ENCODE measurements around the gene PCDH15.

The PCDH15 gene

DNA sequence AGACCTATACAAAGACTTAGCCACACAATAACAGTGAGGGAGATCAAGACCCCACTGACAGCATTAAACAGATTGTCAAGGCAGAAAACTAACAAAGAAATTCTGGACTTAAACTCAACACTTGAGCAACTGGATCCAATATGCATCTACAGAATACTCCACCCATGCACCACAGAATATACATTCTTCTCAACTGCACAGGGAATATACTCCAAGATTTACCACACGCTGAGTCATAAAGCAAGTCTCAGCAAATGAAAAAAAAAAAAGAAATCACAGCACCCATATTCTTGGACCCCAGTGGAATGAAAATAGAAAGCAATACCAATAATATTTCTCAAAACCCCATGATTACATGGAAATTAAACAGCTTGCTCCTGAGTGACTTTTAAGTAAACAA lies 680.2 kb downstream of the PCDH15 start:
- no peak for DNase-seq

DNA sequence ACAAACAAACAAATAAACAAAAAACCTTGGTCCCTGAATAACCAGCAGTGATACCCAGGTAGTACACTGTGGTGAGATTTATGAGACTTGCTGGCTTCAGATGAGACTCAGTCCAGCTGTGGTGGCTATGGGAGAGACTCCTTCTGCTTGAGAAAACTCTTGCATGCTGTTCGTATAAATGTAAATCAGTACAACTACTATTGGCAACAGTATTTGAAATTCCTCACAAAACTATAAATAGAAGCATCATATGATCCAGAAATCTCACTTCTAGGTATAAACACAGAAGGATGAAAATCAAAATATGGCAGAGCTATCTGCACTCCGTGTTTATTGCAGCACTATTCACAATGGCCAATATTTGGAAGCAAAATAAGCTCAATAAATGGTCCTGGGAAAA lies 692.1 kb downstream of the PCDH15 start:
- DNase-seq = no peak

DNA sequence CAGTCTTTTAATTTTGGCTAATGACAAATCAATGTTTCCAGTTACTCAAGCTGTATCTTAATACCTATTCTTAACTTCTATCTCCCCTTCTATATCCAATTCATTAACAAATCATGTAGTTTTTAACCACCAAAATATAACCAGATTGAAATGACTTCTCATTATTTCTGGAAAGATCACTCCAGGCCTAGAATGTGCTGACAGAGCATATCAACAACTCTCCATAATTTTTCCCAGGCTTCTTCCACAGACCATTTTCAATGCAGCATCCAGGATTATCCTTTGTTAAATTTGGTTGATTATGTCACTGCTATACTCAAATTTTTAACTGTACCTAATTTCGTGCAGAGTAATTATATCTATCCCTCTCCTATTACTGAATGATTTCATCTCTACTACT lies 704.1 kb downstream of the PCDH15 start:
- DNase-seq = no peak

DNA sequence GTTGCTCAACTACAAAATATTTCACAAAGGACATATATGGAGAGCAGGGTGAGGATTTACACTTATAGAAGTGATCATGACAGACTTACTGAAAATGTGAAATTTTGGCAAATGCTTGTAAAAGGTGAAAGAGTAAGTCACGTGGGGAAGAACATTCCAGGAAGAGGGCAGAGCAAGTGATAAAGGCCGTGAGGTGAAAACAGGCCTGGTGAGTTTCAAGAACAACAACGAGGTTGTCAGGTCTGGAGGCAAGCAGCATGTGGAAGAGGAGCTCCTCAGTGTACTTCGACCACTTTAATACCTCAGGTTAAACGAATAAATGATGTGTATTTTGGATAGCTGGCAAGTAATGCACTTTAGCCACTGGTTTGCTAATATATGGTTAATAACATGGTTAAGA lies 706.7 kb downstream of the PCDH15 start:
- no peak for DNase-seq

DNA sequence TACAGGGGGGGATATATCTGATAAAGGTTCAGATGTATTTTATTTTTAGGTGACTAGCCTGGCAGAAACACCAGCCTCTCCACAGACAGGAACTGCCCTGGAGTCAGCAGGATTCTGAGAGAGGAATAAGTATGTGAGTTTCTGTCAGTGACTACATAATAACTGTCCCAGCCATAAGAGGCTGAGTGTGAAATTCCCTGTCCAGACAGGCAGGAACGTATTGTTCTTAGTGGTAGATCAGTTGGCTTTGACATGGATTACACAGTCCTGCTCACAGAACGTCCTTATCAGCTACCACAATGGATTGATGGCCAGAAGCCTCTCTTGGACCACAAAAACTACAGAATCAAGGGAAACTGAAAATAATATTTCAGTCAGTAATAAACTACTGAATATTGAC lies 709.8 kb downstream of the PCDH15 start:
- no peak for DNase-seq

DNA sequence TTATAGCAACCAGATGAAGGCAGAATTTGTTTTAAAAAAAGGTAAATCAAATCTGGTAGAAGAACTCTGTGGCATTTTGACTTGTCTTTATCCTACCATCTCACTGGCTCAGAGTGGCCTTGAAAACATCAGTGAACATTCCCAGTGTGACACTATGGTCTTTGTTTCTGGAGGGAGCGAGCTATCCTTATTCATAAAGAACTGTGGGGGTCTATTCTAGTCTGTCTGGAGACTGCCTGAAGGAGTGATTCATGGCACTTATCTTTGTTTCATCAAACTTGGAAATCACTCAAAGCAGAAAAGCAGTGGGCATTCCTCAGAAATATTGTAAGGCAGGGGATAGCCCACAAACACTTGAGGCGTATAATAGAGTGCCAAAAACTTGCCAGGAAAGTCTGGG lies 719.1 kb downstream of the PCDH15 start:
- DNase-seq = no peak

DNA sequence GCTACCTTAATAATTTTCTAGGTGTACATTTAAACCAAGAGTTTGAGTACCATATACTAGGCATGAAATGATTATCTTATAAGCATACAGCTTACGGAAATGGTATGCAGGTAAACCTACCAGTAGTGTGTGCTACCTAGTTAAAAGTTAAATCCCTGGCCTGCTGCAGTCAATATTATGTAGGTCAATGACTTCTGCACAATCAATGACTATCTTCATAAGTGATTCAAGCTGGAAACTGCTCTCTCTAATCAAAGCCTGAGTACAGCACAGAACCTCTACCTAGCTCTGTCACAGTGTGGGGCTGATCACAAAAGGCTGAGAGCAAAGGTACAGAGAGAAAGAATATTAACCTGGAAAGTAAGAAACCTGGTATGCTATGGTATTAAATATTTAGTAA lies 733.7 kb downstream of the PCDH15 start:
- DNase-seq = no peak

DNA sequence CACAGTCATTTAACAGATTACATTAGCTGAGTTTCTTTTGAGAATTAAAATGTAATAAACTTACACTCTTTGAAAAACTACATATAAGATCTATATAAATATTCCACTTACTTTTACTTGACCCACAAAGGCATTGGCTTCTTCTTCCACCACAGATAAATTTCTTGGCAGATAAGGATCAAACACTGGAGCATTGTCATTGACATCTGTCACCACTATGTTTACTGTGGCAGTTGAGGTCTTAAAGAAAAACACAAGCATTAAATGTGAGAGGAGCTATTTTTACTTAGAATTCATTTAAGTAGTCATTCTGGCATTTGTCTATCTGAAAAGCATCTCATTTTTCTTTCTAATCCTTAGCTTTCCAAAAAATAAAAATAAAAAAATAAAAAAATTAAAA lies 734.4 kb downstream of the PCDH15 start:
- DNase-seq = no peak

DNA sequence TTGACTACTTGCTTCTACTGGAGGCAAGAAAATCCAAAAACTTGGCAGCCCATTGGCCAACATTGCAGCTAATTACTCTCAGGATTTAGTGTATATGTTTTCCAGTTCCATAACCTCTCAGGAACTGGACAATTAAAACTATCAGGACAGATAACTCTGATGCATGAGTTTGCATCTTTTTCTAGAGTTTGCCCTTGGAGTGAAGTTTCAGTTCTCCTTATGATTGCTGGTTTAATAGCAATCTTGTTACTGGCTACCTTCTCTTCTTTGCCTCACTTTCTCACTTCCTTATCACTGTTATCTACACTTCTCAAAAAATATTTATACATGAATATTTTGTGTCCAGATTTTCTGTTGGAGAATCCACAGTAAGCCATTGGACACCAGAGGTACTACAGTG lies 735.9 kb downstream of the PCDH15 start:
- DNase-seq = no peak

DNA sequence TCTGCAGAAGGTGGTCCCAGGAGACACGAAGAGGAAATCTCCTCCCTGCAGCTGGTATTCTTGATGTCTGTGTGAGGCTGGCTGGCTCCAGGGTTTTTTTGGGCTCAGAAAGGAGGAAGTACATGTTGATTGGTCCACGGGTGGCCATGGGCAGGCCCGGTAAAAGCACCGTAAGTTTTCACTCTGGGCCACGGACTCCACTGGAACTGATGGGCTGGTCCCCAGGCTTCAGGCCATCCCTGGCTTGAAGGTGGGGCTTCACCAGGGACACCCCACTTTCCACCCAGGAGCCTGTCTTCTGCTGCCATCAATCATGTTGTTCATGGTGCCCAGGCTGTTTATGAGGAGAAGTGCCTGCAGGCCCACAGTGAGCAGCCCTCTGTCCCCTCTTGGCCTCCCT lies 736.8 kb downstream of the PCDH15 start:
- DNase-seq = no peak

DNA sequence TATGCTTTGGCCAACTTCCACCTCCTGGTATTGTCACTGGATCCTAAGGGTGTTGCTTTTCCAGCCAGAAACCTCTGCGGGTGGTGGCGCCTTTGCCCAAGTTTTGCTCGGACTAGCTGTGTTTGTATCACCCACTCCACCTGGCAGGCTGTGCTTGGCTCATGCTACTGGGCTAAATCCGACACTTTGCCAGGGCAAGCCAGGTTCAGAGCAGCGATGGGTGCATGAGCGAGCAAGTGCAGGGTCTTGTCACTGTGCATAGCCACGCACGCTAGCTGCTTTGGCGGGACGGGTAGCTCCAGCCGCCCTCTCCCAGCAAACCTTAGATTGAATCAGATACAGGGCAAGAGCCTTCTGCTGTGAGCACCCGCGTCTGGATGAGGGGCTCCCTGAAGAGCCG lies 737.5 kb downstream of the PCDH15 start:
- no peak for DNase-seq

DNA sequence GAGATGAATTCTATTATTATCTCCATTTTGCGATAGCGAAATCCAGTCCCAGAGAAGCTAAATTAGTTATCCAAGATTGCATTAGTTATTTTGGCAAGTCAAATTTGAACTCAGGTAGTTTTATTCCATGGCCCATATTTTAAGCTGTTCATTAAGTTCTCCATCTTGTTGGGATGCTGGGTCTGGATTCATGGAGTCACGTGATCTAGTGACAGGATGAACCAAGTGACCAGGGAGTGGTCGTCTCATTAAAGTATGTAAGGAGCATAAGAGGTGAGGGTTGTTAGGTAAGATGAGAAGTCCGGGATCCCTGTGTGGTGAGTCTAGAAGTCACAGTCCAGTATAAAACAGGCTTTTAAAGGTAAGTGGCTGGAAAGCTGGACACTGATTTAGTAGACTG lies 740.5 kb downstream of the PCDH15 start:
- DNase-seq = no peak

DNA sequence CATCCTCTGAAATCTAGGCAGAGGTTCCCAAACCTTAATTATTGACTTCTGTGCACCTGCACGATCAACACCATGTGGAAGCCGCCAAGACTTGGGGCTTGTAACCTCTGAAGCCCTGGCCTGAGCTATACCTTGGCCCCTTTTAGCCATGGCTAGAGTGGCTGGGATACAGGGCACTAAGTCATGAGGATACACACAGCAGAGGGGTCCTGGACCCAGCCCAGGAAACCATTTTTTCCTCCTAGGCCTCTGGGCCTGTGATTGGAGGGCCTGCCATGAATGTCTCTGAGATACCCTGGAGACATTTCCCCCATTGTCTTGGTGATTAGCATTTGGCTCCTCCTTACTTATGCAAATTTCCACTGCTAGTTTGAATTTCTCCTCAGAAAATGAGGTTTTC lies 743.7 kb downstream of the PCDH15 start:
- no peak for DNase-seq

DNA sequence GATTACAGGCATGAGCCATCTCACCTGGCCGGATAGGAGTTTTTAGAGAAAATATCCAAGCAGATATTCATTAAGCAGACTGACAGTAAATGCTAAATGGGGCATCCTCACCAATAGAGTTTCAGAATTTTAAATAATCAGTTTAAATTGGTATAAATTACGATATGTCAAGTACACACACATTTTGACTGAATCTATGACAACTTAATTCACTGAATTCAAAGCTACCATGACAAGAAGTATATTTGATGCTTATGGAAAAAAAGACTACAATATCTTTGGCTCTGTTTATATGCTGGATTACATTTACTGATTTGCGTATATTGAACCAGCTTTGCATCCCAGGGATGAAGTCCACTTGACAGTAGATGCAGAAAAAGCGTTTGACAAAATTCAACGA lies 774.7 kb downstream of the PCDH15 start:
- DNase-seq = no peak

DNA sequence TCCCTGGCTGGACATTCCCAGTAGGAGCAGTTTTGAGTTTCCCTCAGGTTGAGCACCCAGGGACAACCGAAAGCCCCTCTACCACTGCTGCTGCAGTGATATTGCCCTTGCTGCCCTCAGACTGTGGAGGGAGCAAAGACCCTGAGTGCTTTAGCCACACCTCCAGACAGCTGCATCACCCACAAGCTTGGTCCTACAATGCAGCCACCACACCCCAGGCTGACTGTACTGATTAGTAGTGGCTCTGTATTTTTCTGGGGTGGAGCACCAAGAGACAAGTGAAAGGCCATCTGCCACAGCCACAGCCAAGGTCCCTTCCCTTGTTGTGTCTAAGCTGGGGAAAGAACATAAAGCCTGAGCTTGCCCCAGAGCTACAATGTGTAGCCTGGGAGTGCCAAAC lies 789.9 kb downstream of the PCDH15 start:
- DNase-seq = no peak

DNA sequence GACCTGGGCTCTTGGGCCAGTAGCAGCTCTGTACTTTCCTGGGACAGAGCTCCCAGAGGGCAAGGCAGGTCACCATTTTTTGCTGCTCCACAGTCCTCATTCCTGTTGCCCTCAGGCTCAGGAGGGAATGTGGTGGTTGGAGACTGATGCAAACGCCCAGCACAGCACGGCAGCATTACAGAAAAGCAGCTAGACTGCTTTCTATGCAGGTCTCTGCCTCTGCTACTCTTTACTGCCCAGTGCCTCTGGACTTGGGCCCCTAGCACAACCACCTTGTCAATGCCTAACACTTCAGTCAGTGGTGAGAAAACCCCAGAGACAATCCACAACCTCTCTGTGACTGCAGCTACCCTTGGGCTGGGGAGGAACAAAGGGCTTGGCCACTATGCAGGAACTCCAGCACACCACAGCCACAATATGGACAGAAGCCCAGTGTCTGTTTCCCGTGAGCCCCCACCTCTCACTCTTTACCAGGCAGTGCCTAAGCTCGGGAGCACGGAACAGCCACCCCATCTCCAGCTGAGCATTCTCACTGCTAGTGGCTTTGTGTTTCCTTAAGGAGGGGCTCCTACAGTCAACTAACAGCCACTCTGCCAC lies 790.6 kb downstream of the PCDH15 start:
- no peak for DNase-seq

DNA sequence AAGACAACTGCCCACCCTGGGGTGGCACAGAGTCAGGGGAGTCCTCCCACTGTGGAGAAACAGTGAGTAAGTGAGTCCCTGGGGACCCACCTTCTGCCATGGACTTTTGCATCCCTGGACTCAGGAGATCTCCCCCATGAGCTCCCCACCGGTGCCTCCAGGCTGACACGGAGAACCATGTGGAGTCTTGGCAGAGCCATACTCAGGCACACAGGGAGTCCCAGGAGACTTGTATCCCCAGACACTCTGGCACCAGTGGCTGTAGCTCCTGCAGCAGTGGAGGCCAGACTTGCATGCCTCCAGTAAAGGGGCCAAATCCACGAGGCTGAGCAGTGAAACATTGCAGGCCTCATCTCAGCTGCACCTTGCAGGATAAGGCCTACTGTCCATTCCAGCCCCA lies 791.4 kb downstream of the PCDH15 start:
- DNase-seq = no peak

DNA sequence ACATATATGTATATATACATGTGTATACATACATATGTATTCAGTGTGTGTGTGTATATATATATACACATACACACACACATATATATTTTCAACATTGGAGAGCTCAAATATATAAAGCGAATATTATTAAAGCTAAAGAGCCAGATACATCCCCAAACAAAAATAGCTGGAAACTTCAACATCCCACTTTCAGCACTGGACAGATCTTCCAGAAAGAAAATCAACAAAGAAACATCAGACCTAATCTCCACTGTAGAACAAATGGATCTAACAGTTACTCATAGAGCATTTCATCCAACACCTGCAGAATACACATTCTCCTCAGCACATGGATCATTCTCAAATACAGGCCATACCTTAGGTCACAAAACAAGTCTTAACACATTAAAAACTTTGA lies 799.0 kb downstream of the PCDH15 start:
- no peak for DNase-seq

DNA sequence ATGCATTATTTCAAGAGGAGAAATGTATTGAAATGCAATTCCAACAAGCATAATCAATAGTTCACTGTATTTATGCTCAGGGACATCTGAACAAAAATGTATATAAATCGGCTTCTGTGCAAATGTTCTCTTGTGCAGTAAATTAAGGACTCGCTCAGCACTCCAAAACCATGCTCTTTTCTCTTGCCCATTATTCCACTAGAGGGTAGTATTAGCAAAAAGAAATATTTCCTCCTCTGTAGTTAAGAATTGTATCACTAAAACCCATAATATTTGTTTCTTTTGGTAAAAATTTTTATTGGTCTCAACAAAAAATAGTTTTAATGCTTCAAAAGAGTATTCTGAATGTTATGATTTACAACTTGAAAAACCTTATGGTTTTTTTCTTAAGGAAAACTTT lies 803.1 kb downstream of the PCDH15 start:
- no peak for DNase-seq

DNA sequence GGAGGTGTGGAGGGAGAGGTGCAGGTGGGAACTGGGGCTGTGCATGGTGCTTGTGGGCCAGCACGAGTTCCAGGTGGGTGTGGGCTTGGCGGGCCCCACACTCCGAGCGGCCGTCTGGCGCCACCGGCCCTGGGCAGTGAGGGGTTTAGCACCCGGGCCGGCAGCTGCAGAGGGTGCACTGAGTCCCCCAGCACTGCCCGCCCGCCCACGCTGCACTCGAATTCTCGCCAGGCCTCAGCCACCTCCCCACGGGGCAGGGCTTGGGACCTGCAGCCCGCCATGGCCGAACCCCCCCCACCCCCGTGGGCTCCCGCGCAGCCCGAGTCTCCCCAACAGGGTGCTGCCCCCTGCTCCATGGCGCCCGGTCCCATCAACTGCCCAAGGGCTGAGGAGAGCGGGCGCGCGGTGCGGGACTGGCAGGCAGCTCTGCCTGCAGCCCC lies 810.2 kb downstream of the PCDH15 start:
- DNase-seq = no peak

DNA sequence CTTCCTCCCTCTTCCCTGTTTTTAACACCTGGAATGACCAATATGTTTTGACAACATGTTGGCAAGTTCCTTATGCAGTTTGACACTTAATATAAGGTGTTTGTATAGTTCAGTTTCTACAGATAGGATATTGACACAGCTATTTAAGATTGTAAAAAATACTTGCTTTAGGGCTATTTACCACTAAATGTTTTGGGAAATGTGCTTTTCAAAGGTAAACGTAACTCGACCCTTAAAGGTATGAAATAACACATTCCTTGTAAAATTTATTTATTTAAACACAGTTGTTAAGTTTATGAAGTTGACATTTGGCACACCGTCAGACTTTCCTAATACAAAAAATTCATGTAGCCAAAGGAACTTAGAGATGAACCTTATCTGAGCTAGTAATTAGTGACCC lies 817.6 kb downstream of the PCDH15 start:
- no peak for DNase-seq

DNA sequence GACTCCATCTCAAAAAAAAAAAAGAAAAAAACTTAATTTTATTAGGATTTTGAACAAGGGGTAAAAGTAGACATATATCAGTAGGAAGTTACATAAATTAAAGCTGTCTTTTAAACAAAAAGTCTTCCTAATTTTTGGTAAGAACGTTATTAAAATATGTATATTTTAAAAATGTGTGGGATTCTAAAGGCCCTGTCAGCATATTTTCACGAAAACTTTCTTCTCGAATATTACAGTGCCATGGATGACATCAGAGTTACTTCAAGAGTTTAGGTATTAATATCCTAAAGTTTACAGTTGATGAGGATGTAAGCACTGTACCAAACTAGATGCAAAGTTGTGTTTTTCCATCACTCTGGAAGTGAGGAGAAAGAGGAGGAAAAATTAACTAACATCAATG lies 820.8 kb downstream of the PCDH15 start:
- no peak for DNase-seq

DNA sequence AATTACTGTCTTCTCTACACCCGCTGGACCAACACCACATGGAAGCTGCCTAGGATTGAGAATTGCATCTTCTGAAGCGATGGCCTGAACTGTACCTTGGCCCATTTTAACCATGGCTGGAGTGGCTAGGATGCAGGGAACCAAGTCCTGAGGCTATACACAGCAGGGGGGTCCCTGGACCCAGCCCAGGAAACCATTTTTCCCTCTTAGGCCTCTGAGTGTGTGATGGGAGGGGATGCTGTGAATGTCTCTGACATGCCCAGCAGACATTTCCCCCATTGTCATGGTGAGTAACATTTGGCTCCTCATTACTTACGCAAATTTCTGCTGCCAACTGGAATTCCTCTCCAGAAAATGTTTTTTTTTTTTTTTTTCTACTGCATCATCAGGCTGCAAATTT lies 822.7 kb downstream of the PCDH15 start:
- DNase-seq = no peak

DNA sequence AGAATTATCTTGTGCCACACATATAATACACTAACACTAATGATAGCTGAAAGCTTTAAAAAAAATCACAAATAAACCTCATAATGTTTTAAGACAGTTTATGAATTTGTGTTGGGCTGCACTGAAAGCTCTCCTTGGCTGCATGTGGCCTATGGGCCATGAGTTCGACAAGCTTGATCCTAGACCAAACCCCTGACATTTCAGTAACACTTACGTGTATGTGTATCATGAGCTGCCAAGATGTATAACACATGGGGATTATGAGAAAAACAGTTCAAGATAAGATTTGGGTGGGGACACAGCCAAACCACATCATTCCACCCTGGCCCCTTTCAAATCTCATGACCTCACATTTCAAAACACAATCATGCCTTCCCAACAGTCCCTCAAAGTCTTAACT lies 823.8 kb downstream of the PCDH15 start:
- DNase-seq = no peak

DNA sequence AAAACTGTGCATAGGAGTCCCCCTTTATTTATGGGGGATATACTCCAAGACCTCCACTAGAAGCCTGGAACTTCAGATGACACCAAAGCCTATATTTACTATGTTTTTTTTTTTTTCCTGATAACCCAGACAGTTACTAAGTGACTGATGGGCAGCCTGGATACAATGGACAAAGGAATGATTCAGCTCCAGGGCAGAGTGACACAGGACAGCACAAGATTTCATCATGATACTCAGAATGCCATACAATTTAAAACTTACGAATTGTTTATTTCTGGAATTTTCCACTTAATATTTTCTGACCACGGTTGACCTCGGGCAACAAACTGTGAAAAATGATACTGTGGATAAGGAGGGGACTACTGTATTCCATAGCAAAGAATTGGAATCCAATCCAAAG lies 843.6 kb downstream of the PCDH15 start:
- DNase-seq = no peak

DNA sequence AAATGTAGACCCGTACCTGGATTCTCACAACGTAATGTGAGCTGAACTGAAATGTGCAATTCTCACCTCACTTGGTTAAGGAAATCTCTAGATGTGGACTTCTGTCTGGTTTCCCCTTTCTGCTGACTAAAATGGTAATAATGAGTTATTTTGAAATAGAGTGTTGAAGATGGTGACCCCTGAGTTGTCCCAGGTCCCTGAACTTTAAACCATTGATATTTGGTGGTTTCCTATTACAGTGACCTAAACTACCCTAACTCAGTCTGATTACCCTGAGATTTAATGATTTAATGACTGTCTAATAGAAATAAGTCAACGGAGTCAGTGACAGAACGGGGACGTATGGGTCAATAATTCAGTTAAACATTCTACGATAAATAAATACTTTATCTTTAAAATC lies 845.9 kb downstream of the PCDH15 start:
- no peak for DNase-seq
